Measurements from ENCODE around the gene SCYL1.

SCYL1 gene

DNA sequence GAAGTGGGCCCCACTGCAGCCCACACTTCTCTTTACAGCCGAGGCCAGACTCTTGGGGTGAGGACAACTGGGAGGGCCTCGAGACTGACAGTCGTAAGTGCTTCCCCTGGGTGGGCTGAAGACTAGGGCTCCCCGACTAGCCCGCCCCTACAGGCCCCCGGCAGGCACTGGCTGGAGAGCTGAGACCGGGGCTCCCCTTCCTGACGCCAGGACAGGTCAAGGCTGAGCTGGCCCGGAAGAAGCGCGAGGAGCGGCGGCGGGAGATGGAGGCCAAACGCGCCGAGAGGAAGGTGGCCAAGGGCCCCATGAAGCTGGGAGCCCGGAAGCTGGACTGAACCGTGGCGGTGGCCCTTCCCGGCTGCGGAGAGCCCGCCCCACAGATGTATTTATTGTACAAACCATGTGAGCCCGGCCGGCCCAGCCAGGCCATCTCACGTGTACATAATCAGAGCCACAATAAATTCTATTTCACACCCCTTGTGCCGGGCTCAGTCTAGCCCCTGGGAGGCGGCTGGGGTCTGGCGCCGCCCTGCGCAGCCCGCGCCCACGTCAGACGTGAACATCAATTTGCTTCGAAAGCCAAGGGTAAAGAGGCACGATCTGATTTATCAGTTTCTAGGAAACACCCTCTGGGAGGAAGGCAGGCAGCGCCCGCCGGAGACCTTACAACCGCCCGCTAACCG lies 13.5 kb downstream of the SCYL1 start:
- no peak overlapping the region for H3K27ac ChIP-seq (ENCODE audit: low read length)
- no peaks in the 10 kb centered on the region for H3K27me3 ChIP-seq (ENCODE audit: low read depth, low read length)
- no peaks in the 10 kb centered on the region for H3K79me2 ChIP-seq (ENCODE audit: low read length)
- H2AFZ ChIP-seq (ENCODE audit: low read depth, low read length): no peak overlapping the region
- H3K4me1 ChIP-seq (ENCODE audit: low read length): peaks cover 9% of the 10 kb centered on the region
- peaks cover 30% of the 10 kb centered on the region for H3K36me3 ChIP-seq (replicated peaks; ENCODE audit: low read depth, low read length)
- H4K20me1 ChIP-seq (ENCODE audit: insufficient read depth, low read length): no peaks in the 10 kb centered on the region
- H3K9ac ChIP-seq (ENCODE audit: low read length): no peak overlapping the region
- no peak for TF ChIP-seq EZH2phosphoT487 (IDR thresholded peaks at IDR 0.05; ENCODE audit: low read depth)
- TF ChIP-seq CTCF (IDR thresholded peaks at IDR 0.05; ENCODE audit: low read depth, low read length): no peak
- H3K9me3 ChIP-seq (ENCODE audit: insufficient read depth, low read length): no peaks in the 10 kb centered on the region
- H3K4me3 ChIP-seq (ENCODE audit: low read length): no peak overlapping the region
- no peak overlapping the region for H3K4me2 ChIP-seq (ENCODE audit: low read length)

DNA sequence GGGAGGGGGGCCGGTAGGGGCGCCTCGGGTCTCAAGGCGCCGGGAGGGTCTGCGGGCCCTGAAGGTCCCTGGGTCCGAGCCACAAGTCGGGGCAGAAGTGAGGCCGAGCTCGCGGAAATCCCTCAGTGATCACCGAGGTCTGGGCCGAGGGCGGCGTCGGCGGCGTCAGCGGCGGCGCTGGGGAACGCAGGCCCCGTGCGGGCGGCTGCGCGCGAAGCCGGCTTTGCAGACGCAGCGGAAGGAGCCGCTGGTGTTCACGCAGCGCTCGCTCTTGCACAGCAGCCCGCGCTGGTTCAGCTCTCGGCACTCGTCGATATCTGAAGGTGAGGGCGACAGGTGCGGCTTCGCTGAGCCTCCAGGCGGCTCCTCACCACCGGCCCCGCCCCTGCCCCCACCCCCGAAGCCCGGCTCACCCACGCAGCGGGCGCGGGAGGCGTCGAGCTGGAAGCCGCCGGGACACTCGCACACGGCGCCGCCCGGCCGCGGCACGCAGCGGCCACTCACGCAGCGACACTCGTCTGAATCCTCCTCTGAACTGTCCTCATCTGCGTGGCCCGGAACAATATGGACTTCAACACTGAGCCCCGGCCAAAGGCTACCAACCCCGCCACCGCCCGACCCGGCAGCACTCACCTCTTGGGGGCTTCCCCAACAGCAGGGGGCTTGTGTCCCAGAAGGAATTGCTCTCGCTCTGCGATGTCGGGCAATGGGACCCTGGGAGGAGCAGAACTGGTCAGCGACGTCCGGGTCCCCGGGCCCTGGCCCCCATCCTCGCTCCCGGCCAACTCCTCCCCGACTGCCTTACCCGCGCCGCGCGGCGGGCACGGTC lies 14.2 kb downstream of the SCYL1 start:
- Histone ChIP-seq H3K4me2 (ENCODE audit: low read length) (no peak overlapping the region), H3K4me1 (ENCODE audit: low read length) (peaks cover 9% of the 10 kb centered on the region), H3K9me3 (ENCODE audit: insufficient read depth, low read length) (no peaks in the 10 kb centered on the region), H3K4me3 (ENCODE audit: low read length) (no peak overlapping the region), H4K20me1 (ENCODE audit: insufficient read depth, low read length) (no peaks in the 10 kb centered on the region), H3K27ac (ENCODE audit: low read length) (no peak overlapping the region), H3K27me3 (ENCODE audit: low read depth, low read length) (no peaks in the 10 kb centered on the region), H3K36me3 (replicated peaks; ENCODE audit: low read depth, low read length) (peaks cover 30% of the 10 kb centered on the region), H3K9ac (ENCODE audit: low read length) (no peak overlapping the region), H2AFZ (ENCODE audit: low read depth, low read length) (no peak overlapping the region), H3K79me2 (ENCODE audit: low read length) (no peaks in the 10 kb centered on the region)
- TF ChIP-seq CTCF (IDR thresholded peaks at IDR 0.05; ENCODE audit: low read depth, low read length) (no peak), EZH2phosphoT487 (IDR thresholded peaks at IDR 0.05; ENCODE audit: low read depth) (no peak)

GRCh38 chr11:65539744-65540289 lies 14.9 kb downstream of the SCYL1 start:
- Histone ChIP-seq H3K27me3 (ENCODE audit: low read depth, low read length) (no peaks in the 10 kb centered on the region; the same call in 1 of the 2 replicates), H3K9me3 (ENCODE audit: insufficient read depth, low read length) (no peaks in the 10 kb centered on the region), H4K20me1 (ENCODE audit: insufficient read depth, low read length) (no peaks in the 10 kb centered on the region), H3K4me1 (ENCODE audit: low read length) (peaks cover 9% of the 10 kb centered on the region), H2AFZ (ENCODE audit: low read depth, low read length) (no peak overlapping the region), H3K27ac (ENCODE audit: low read length) (no peak overlapping the region), H3K4me3 (ENCODE audit: low read length) (peak overlapping the region; percentile 84; the same call in 1 of the 2 replicates), H3K79me2 (ENCODE audit: low read length) (no peaks in the 10 kb centered on the region), H3K4me2 (ENCODE audit: low read length) (peak overlapping the region; percentile 91), H3K36me3 (replicated peaks; ENCODE audit: low read depth, low read length) (peaks cover 30% of the 10 kb centered on the region), H3K9ac (ENCODE audit: low read length) (no peak overlapping the region)
- TF ChIP-seq CTCF (IDR thresholded peaks at IDR 0.05; ENCODE audit: low read depth, low read length) (no peak), EZH2phosphoT487 (IDR thresholded peaks at IDR 0.05; ENCODE audit: low read depth) (no peak)

Data from OCI-LY3 (cell line).